ENCODE data around the gene RAB7B.

RAB7B gene

DNA sequence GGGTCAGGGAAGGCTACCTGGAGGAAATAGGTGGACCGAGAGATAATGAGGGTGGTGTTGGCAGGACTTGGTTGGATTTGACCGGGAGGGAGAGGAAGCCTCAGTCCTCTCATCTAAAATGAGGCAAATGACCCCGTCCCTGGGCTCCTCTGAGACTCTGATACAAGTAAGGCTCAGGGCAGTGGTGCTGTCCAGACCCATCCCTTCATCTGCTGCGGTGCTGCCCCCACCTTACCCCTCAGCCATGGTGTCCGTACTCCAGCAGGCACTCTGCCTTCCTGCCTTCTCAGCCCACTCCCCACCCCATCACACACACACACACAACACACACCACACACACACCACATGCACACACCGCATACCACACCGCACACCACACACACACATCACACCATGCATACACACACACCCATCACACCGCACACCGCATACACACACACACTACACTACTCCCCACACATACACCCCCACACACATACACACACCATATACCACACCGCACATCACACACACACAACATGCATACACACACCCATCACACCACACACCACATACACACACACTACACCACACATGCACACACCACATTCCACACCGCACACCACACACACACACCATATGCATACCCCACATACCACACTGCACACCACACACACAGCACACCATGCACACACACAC lies 30.6 kb downstream of the RAB7B start:
- no peak for DNase-seq

DNA sequence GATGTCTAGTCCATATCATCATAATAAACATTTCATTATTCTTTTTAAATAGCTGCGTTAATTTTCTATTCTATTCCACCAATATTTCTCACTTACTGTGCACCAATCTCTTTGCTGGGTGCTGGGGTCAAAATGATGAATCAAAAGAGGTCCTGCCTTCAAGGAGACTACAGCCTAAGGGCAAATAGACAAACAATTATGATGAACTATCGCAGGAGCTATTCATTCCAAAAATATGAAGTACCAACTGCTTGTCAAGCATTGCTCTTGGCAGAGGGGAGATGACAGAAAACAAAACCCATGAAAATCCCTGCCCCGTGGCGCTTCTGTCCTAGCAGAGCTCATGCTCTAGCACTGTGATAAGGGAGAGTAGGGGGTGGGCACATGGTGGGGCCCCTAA lies 31.1 kb downstream of the RAB7B start:
- no peak for DNase-seq

DNA sequence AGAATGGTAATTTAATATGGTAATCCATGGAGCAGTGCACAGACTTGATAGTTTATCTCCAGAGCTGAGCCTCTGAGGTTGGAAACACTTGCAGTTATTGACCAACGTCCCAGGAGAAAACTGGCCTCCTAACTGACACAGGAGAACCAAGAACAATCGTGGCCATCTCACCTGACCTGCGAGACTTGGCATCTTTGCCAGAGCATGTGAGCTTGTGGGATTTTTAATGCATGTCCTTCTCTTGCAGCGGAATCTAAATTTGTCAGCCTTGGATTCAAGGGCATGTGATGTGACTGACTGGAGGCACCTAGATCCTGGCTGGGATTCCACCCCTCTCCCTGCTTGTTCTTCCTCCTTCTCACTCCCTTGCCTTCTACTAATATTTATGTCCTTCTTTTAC lies 32.1 kb downstream of the RAB7B start:
- DNase-seq: no peak

DNA sequence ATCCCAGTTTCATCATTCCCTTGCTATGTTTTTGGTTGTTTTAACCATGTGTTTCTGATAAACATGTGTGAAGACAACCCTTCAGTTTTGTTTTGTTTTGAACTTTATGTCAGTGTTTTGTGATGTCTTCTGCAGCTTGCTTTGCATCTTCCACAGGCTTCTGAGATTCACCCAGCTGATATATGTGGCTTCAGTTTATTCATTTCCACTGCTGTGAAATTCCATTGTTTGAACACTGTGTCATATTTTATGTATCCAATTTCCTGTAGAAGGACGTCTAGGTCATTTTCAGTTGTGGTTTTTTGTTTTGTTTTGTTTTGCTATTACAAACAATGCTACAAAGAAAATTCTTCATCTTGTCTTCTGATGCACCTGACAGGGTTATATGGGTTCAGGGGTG lies 32.7 kb downstream of the RAB7B start:
- DNase-seq: no peak

DNA sequence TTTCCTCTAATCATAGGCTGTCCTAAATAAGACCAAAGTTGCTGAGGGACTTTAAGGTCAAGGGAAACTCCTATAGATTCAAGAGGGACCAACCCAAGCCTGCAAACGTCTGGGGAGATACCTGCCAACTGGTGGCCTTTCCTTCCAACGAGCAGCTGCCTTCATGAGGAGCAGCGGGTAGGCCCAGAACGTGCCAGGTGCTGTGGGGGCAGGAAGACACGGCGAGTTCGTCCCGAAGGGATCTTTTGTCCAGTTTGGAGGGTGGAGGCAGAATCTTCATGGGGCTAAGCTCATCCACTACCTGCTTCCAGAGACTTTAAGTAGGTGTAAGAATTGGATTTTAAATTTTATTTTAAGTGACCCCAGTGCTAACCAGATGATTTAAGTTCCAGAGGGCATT lies 34.0 kb downstream of the RAB7B start:
- no peak for DNase-seq

DNA sequence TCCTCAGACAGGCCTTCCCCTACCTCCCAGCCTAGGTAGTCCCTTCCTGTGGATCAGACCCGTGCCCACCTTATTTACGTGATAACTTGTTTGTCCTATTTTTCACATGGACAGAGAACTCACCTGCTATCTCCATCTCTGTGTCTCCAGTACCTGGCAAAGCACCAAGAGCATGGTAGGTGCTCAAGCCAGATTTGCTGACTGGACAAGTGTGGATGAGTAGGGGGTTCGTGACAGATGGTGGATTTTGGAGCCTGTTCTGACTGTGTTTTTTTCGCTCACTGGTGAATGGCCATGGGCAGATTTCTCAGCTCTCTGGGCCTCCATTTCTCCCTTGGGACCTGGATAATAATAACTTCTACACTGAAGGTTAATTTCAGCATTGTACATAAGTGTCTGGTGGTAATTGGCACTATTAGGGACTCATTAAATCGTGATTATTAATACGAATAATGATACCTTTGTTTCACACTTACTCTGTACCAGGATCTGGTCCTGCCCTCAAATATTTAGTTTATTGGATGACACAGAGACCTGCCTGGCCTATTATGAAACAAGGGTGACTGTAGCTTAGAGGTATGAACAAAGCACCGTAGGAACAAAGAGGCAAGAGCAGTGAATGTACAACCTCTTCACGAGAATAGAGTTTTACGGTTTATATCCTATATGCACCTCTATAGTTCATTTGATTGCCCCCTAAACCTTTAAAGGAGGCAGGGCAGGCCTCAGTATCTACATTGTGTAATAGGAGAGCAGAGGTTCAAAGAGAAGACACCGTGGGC lies 35.5 kb downstream of the RAB7B start:
- no peak for DNase-seq

DNA sequence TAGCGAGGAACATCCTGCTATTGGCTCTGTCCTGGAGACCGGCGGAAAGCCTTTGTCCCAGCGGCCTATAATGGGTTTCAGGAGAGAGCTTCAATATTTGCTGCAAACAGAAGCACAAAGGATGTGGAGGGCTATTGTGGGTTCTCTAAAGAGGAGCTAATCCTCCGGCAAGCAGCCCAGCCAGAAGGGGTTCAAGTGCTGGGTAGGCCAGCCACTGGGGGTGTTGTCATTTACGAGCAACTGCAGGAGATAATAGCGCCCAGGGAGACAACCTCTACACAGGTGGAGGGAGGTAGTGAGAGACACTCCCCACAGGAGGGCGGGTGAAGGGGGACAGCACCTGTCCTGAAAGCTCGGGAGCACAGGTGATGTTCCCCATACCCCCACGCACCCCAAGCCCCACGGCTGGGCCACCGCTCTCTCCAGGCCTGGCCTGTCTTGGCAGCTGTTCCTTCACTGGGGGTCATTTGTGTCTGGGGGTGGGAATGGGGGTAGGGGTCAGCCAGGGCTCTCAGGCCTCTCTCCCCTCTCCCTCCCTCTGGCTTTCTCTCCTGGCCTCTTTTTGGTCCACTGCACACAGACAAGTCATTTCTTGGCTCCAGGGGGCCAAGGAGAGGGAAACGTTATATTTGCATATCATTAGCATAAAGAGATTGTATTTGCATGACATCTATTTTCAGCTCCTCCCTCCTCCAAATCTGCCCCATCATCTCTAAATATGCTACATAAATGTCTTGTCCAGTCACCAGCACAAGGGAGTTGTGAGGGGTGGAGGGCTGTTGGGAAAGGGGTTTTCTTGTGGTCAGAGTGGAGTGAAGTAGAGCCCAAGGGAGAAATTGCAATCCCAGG lies 37.9 kb downstream of the RAB7B start:
- no peak for DNase-seq

DNA sequence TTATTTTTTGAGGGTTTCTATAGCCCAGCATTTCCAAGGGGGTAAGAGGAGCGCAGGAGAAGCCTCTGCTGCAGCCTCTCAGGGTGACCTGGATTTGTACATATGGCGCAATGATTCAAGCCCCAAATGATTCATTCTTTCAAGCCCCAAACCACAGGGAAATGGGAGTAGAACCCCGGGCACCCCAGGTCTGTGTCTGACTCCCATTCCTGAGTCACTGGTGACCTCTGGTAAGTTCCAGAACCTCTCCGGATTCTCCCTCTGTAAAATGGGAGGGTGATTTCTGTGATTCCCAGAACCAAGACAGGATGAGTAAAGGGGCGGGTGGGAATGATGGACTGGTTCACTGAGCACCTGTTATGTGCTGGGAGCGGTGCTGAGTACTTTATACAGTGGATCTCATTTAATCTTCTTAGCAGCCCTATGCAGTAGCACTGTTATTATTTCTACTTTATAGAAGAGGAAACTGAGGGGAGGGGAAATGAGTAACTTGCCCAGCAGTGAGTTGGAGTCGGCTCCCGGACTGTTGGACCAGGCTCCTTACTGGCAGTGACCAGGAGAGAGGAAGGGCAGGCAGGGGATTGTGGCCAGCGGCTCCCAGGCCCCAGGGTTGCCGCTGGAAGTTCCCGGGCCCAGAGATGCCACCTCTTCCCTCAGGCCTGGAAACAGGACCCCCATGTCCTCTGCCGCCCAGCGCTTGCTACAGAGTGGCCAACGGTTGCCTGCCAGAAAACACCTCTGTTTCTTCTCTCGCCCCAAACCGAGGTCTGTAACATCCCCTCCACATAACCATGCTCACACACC lies 39.6 kb downstream of the RAB7B start:
- DNase-seq: no peak

DNA sequence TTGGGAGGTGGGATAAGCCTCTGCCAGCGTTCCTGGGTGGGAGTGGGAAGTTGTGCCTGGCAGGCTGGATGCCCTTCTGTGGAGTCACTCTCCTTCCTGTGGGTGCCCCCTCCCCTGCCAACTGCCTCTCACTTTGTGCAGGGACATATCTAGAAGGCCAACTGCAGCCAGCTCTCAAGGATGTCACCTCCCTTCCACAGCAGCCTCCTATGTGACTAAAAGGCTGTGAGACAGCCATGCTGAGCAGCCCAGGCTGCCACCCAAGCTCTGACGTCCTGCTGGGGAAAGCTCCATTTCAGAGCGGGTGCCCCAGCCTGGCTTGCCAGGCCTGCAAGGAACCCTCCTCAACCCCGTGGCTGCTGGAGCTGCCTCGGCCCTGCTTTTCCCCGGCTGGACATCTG lies 40.4 kb downstream of the RAB7B start:
- no peak for DNase-seq

DNA sequence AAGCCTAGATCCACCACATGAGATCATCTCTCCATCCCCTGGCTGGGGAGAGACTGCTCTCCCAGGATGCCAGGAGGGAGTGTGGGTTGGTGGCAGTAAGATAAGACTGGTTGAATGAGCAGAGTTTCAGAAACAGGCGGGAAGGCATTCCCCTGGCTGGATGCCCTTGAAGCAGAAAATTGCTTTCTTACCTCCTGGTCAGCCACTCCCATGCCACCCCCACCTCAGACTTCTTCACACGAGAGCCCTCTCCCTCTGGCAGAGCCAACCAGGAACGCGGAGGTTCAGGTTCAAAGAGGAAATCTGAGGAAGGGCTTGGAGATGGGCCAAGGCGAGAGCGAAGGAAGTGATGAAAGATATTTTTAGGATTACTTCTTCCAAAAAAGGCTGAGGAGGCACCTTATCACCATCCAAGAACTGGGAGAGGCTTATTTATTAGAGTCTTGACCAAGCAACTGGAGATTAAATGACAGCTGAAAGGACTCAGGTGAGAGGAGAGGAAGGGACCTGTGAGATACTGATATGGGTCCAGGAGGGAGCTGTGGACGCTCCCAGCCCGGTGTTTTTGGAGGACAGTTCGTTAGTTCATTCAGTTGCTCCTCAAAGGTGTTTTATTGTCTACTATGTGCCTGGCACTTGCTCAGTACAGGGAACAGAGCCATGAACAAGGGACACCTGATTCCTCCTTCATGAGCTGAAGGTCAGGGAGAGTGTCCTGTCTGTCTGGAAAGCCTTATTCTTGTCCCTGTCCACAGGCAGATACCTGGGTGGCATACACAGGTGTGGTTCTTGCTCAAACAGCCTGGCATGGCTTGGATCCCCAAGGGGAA lies 41.0 kb downstream of the RAB7B start:
- DNase-seq: no peak

DNA sequence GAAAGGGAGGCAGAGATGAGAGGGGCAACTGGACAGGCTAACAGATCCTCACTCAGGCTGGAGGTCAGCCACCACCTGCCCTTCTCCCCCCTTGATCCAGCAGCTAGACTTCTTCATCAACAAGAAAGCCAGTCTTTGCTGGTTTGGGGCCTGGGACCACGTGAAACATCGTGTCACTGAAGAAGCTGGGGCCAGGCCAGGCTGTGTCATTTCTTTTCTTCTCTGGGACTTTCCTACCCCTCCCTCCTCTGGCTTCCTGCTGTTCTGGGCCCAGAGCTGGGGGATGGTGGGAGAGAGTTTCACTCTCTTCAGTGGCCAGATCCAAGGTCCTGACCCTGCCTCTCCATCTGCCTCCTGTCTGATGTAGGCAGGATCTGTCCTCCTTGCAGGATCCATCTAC lies 41.8 kb downstream of the RAB7B start:
- no peak for DNase-seq

DNA sequence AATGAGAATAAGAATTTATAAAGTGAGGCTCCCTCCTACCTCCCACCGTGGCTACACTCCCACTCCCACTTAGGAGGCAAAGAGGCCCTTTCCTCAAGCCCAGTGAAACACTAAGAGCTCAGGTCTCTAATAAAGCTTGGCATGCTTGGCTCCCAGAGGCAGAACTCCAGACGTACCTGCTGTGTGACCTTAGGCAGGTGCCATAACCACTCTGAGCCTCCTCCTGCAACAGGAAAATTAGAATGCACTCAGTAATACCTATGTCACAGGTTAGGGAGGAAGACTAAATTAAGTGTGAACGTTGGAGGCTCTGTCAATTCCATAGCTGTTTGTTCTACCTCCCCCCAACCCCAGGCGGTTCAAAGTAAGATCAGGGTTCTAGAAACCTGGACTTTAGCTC lies 43.4 kb downstream of the RAB7B start:
- no peak for DNase-seq

DNA sequence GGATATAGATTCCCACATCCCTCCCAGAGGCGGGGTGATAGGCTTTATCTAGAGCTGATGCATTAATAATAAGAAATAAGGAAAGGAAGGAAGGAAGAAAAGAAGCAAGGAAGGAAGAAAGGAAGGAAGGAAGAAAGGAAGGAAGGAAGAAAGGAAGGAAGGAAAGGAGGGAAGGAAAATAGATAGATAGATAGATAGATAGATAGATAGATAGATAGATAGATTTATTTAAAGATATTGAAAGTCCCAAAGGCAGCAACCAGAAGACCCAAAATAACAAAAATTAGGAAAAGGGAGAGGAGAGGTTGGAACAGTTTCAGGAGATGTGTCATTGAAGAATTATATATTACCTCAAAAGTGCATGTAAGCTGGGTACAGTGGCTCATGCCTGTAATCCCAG lies 47.7 kb downstream of the RAB7B start:
- no peak for DNase-seq

DNA sequence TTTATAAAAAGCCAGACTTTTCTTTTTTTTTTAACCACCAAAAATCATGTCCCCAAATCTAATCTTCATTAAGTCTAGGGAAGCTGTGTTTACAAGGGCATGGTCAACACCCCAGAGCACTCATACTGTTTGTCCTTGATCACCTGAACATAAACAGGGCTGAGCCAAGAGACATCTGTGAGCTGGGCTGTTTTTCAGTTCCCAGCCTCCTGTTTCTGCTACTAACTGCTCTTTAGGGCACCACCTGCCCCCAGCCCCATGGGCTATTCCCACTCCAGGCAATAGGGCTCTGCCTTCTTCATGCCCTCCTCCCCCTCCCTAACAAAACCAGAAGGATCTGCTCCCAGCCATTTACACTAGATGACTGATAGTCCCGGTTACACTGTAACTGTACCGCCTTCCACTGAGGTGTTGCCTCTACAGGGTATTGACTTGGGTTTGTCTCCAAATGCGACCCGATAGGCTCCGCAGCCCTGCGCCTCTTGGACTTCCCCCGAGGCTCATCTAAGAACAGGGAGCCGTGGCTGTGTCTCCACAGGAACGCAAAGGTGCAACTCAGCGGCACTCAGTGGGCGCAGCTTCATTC lies 48.3 kb downstream of the RAB7B start:
- DNase-seq: no peak

DNA sequence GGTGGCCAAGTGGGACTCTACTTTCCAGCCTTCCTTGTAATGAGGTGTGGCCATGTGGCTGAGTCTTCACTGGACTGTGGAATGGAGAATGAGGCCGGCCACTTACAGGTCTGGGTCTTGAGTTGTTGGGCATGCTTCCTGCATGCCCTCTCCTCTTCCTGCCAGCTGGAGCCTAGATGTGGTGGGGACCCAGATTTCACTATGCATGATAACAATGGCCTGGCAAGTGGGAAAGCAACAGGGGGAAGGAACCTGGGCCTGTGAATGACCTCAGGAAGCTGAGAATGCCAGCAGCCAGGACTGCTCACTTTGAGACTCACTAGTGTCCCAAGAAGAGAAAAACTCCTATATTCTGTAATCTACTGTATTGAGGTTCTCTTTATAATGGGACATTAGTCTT lies 51.4 kb downstream of the RAB7B start:
- DNase-seq: no peak

DNA sequence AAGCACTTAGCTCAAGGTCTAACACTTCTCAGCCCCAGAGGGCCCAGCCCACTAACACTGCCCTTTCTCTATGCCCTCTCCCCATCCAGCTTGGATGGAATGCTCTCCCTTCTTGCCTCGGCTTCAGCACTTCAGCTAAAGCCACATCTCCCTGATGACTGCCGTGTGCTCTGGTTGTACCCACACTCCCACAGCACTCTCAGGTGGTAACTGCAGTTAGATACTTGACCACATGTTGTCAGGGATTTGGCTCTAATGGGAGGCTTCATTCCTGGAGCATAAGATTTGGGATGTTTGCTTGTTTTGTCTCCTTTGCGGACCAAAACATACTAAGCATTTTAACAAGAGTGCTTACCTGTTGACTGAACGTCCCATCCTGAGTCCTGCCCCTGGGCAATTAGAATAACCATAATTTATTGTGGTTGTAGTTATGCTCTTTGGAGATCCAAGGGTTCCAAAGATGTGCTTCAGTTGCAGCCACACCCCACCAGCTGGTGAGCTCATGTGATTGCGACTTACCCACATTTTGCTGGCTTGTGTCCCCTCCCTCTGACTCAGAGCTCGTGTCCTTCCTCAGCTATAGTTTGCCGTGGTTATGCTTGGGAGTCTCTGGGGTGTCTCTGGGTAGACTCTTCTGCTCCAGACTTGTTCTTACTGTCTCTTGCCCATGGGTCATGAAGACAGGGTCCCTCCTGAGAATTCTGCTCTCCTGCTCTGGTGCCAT lies 52.2 kb downstream of the RAB7B start:
- DNase-seq: peak; percentile 63

DNA sequence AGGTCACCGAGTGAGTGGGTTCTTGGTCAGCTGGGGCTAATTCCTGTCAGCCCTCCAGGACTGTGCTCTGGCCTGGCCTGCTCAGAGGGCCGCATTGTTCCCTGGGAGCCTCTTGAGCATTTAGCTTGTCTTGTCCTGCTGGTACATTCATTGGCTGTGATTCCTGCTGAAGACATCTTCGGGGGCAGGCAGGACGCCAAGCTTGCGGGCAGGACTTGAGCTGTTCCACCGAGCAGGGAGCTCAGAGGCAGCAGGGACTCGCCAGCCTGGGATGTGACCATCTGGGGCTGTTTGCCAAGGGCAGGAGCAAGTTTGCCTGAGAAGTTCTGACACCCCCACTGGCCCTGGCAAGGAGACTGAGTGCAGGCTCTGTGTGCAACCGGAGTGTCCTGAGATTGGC lies 52.9 kb downstream of the RAB7B start:
- no peak for DNase-seq

DNA sequence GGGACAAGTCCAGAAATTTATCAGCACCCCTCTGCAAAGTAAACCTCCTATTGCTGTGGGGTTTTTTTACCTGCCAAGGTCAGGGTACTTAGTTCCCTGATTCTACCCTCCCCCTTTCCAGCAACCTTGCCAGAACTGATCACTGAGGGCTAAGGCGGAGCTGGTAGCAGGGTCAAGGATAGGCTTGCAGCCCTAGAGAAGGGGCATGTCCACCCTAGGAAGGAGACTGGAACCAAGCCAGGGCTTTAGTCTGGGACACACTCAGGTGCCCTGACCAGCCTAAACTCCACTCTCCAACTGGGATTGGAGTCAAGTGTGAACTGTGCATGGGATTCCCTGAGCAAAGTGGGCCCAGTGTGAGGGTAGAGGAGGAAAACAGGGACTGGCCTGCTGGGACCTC lies 53.4 kb downstream of the RAB7B start:
- no peak for DNase-seq

DNA sequence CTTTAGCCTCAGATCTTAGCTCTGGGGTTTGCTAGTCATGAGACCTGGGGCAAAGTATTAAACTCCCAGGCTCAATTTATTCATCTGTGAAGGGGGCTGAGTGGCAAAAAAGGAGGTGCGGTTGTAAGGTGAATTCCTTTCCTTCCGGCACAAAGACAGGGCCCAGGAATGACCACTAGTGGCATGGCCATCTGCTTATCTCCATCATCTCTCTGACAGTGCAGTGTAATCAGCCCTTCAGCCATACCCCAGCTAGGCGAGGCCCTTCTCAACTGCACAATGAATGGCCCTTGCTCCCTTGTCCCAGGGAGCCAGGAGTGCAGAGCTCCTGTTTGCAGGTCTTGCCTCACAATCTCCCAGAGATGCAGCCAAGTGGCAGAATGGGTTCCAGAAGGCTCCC lies 54.3 kb downstream of the RAB7B start:
- DNase-seq: no peak

DNA sequence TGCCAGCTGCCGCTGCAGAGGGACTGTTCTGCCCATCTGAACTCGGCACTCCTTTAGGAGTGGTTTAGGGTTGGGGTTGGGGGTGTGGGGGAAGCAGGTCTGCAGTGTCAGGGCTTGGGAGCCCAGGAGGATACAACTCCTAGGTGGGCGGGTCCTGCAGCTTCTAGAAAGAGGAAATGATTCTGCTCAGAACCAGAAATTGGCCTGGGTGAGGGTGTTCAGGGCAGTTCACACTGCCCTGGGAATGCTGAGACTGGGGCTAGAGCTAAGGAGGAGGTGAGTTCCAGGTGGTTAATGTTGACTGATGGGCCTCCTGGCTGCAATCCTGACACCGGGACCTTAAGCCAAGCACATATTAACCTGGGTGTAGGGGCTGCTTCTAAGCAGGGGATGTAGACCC lies 55.2 kb downstream of the RAB7B start:
- no peak for DNase-seq

DNA sequence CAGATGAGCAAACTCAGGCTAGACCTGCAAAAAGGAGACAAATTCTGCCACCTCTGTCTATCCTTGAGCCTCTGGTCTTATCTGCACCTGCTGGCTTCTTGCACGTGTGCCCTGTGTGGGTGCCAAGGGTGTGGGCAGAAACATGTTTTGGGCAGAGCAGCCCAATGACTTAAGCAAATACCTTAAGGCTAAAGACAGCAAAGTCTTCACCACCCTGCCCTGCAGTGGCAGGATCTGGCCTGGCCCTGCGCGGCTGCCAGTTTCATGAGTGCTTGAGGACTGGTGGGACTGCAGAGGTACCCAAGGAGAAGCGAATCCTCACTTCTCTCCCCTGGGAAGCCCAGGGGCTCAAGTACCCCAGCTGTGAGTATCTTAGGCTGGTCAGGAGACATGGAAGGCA lies 56.2 kb downstream of the RAB7B start:
- DNase-seq: peak; percentile 57
